ENCODE measurements around the gene ATP5F1D. TPM values are rescaled to one million over a fixed set of nuclear protein-coding genes. Genes with fewer than 3 reads are reported as not detected.

The ATP5F1D gene
- total RNA-seq, 1 donor from 2014 or later = 486 TPM

GRCh38 chr19:1219786-1220476 is 21.6 kb upstream of the ATP5F1D start:
- intact Hi-C loops (cut with DNase I) = loop anchor here (2.0 kb wide), 1 partner anchor 19 kb away; the partner anchor contains the start of gene CBARP
- no peak for DNase-seq (ENCODE audit: low spot score)

GRCh38 chr19:1220477-1220930 is 21.0 kb upstream of the ATP5F1D start:
- no peak for DNase-seq (ENCODE audit: low spot score)

GRCh38 chr19:1220976-1221903 is 20.3 kb upstream of the ATP5F1D start:
- DNase-seq (ENCODE audit: low spot score) = no peak
- intact Hi-C loops (cut with DNase I) = loop anchor here (2.0 kb wide), 1 partner anchor 18 kb away; the partner anchor contains the start of gene CBARP

More at GRCh38 chr19:1220477-1220930, 21.0 kb upstream of the ATP5F1D start:
- intact Hi-C loops (cut with DNase I) = loop anchor here (2.0 kb wide), 1 partner anchor 18 kb away; the partner anchor contains the start of gene CBARP

- DNase-seq (ENCODE audit: low spot score) = no peak
- intact Hi-C loops (cut with DNase I) = loop anchor here (2.0 kb wide), 1 partner anchor 17 kb away; the partner anchor contains the start of gene CBARP
These were observed 19.7 kb upstream of the ATP5F1D start for GRCh38 chr19:1221904-1222255.

- intact Hi-C loops (cut with DNase I) = no loop called here
- DNase-seq (ENCODE audit: low spot score) = no peak
These were observed 19.2 kb upstream of the ATP5F1D start for GRCh38 chr19:1222394-1222793.

GRCh38 chr19:1223018-1223855 is 18.3 kb upstream of the ATP5F1D start:
- DNase-seq (ENCODE audit: low spot score) = no peak
- intact Hi-C loops (cut with DNase I) = loop anchor here (1.0 kb wide), 1 partner anchor 44 kb away; no protein-coding TSS in a partner anchor

- intact Hi-C loops (cut with DNase I) = no loop called here
- DNase-seq (ENCODE audit: low spot score) = no peak
These were observed 17.3 kb upstream of the ATP5F1D start for GRCh38 chr19:1224047-1224825.

- no peak for DNase-seq (ENCODE audit: low spot score)
- intact Hi-C loops (cut with DNase I) = no loop called here
These were observed 16.7 kb upstream of the ATP5F1D start for GRCh38 chr19:1224847-1225246.

GRCh38 chr19:1225440-1226226 is 15.9 kb upstream of the ATP5F1D start:
- no peak for DNase-seq (ENCODE audit: low spot score)
- intact Hi-C loops (cut with DNase I) = no loop called here

GRCh38 chr19:1226227-1226518 is 15.4 kb upstream of the ATP5F1D start:
- no peak for DNase-seq (ENCODE audit: low spot score)
- intact Hi-C loops (cut with DNase I) = no loop called here

GRCh38 chr19:1226522-1227303 is 14.8 kb upstream of the ATP5F1D start:
- intact Hi-C loops (cut with DNase I) = no loop called here
- no peak for DNase-seq (ENCODE audit: low spot score)

- intact Hi-C loops (cut with DNase I) = no loop called here
- no peak for DNase-seq (ENCODE audit: low spot score)
These were observed 14.1 kb upstream of the ATP5F1D start for GRCh38 chr19:1227304-1228054.

GRCh38 chr19:1228161-1228957 is 13.2 kb upstream of the ATP5F1D start:
- intact Hi-C loops (cut with DNase I) = no loop called here
- DNase-seq (ENCODE audit: low spot score) = no peak

- intact Hi-C loops (cut with DNase I) = no loop called here
- no peak for DNase-seq (ENCODE audit: low spot score)
These were observed 12.3 kb upstream of the ATP5F1D start for GRCh38 chr19:1229056-1229923.

Data from cardiac septum (tissue), 1 donor.